Endothelial cell of hepatic sinusoid (primary cell): ENCODE data around the gene TMEM107.

Source experiments
- in situ Hi-C: cut with HindIII; loops from 2 replicates; pipeline ENCODE4 v1.10.0; 2017; ENCODE audit warnings: low sequenced_read_pairs

Gene TMEM107

DNA sequence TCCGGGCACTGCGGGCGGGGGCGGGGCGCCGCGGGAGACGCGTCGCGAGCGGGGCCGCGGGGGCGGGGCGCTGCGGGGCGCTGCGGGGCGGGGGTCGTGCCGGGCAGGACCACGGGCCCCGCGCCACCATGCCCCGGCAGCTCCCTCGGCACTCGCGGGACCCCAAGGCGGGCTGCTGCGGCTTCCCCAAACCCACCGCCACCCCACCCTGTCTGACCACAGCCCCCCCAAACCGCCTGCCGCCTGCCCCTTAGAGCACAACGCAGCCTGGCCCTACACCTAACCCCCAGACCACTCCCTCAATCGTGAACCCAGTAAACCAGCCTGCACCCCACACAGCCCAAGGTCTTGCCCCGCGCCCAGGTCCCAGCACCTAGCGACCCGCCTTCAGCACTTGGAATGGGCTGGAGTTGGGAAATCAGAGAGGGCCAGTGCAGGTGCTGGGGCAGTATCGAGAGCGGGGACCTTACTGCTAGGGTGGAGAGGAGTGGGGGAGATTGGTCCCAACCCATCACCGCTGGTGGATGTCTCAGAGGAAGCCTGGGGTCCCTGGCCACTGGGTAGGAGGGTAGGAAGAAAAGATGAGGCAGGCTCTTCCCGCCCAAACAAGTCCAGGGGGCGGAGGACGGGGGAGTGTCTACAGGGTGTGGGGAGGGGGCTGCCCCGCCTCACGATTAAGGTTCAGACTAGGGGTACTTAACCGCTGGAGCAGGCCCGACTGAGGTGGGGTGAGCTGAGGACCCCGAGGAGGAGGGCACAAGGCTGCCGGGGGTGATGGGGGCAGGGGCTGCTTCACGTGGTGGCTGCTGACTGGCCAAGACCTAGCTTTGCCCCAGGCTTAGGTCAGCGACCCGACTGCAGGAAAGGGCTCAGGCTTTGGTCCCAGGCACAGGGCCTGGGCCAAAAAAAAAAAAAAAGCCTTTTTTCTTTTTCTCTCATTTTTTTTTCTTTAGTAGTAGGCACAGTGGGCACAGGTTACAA lies 12.9 kb downstream of the TMEM107 start:
- in situ Hi-C loops, result no loop called here

DNA sequence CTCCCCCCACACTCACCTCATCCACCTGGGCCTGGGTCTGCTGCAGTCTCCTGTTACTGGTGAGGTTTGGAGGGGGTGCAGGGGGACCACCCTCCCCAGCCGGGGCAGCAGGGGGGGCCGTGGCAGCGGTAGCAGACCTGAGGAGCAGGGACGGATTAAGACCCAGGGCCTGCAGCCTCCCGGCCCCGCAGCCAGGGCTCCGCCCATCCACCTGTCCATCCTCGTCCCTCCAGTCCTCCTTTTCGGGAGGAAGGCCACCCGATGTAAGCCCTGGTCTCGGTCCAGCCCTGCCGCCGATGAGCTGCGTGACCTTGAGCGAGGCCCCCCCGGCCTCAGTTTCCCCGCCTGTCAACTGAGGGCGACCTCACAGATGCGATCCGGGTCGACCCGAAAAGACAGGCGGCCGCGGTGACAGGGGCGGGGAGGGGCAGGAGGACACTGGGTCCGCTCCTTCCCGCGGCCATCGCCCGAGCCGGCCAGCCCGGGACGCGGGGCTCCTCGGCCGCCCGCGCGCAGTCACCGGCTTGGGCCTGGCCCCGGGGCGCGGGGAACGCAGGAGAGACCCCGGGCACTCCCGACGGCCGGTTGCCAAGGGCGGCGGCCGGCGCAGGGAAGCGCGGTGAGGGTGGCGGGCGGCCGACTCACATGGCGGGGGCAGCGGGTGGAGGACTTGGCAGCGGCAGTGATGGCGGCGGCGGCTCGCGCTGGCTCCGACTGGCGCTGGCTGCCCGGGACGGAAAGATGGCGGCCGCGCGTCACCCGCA lies 13.8 kb downstream of the TMEM107 start, which contains the start of gene VAMP2:
Gene VAMP2 (minus strand): TSS at position 716 of the 764 bp plus-strand sequence. CDS start 69 bp downstream, at position 647.
- in situ Hi-C loops, result no loop called here

DNA sequence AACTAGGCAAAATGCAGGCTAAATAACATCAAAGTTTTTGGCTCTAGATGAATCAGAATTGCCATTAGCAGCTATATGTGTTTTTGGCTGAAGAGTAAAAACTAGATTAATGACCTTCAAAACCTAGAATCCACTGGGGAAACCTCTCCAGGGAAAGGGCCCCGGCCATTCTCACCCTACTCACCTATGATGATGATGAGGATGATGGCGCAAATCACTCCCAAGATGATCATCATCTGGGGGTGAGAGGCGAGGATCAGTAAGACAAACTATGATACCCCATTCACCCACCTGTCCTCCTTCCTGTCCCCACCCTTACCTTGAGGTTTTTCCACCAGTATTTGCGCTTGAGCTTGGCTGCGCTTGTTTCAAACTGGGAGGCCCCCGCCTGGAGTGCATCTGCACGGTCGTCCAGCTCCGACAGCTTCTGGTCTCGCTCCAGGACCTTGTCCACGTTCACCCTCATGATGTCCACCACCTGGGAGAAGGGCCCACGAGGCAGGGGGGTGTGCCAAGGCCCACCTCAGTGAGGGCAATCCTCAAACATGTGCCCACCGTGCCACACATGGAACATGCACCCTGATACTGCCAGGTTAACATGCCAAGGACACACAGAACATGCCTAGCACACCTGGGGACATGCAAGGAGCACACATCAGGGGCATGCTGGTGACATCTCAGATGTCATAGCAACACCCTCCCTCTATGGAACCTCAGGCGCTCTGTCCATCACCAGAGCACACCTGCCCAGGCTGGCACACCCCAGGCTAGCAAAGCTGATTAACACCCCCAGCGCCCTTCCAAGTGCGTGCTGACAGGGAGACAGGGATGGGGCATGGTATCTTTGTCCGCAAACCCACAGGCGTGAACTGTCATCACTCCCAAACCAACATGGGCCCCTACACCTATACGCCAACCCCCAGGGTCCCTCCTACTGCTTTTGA lies 14.6 kb downstream of the TMEM107 start:
- in situ Hi-C loops, result no loop called here

DNA sequence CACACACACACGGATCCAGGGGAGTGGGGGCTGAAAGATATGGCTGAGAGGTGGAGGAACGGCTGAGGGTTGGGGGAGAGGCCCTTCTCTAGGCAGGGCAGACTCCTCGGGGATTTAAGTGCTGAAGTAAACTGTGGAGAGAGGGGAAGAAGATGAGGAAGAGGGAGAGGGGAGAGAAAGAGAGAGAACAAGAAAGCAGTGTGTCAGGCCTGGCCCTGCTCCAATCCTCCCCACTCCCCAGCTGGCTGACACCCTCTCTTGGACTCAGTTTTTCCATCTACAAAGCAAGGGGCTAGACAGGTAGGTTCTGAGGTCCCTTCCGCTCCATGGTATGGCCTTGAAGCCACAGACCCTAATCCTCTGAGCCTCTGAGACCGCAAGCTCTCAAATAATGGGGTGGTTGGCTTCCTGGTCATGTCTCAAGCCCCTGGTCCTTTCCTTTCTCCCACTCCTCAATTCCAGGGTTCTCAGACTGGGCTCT lies 15.4 kb downstream of the TMEM107 start:
- in situ Hi-C loops, result no loop called here

DNA sequence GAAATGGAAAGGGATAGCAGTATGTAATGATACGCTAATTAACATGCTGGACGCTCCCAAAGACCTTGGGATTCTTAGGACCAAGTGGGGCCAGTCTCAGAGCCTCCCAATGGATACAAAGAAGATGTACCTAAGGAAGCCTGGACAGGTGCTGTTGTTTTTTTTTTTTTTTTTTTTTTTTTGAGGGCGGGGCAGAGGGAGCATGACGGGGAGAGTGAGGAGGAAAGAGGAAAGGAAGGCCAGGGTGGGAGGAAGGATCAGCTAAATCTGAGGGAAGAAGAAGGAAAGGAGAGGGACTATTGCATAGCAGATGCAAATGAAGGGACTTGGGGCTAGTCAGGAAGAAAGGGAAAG lies 16.0 kb downstream of the TMEM107 start:
- in situ Hi-C loops, result no loop called here

DNA sequence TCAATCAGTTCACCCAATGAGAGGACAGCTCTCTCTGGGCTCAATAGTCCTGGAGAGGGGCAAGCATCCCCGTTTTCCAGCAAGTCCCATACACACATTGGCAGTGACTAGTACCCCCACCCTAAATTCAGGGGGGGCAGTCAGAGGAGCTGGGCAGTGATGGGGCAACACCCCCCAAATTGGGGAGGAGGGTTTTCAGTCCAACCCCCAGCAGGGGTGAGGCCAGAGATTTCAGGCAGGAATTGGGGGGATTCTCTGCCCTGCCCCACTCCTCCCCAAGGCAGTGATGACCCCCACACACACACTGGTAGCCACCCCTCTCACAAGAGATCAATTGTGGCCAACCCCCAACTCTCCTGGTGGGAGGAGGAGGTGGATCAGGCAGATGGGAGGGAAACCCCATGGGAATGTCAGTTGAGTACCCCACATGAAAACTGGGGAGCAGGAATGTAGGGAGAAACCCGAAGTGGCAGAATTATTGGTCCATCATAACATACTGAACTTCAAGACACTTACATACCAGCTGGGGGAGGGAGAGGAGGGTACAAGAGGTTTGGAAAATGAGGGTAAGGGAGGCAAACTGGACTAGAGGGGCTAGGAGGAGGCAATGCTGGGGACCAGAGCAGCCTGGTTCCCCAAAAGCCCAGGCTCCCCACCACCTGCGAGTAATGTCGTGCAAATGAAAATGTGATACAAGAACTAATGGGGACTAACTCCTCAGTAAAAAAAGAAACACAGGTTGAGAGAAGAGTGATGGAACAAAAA lies 16.5 kb downstream of the TMEM107 start:
- in situ Hi-C loops, result no loop called here

DNA sequence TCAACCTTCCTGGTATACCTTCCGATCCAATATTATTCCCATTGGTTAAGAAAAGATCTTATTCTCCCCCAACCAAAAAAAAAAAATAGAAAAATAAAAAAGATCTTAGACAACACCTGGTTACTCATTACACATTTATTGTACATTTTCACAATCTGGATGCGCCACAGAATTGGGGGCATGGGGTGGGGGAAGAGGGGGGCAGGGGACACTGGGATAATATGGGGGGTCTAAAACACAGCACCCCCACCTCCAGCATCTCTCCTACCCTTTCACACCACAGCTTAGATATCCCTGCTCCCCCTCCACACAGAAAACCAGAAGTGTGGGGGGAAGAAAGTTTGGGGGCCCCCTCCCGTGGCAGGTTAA lies 17.2 kb downstream of the TMEM107 start:
- in situ Hi-C loops, result no loop called here

DNA sequence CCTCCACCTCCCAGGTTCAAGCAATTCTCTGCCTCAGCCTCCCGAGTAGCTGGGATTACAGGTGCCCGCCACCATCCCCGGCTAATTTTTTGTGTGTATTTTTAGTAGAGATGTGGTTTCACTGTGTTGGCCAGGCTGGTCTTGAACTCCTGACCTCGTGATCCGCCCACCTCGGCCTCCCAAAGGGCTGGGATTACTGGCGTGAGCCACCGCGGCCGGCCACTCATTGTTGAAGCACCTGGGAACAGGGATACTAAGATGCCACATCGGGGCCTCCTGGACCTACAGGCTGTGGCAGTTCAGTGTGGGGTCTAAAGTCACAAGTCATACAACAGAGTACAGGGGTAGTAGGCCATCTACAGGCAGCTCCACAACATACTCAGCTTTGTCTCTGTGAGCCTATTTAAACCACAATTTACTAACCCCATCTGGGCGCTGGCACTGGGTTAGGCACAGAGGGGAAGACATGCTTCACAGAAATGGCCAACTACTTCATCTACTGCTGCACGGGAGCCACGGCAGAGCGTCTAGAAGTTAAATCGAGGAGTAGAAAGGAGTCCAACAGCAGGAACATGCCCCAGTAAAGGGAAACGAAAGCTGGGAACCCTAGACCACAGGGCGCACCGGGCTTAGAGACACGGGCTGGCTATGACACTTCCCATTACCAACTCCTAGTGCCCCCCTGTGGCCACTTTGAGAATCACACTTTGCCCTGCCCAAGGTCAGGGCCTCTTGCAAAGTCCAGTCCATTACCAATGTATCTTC lies 17.7 kb downstream of the TMEM107 start:
- in situ Hi-C loops, result no loop called here

DNA sequence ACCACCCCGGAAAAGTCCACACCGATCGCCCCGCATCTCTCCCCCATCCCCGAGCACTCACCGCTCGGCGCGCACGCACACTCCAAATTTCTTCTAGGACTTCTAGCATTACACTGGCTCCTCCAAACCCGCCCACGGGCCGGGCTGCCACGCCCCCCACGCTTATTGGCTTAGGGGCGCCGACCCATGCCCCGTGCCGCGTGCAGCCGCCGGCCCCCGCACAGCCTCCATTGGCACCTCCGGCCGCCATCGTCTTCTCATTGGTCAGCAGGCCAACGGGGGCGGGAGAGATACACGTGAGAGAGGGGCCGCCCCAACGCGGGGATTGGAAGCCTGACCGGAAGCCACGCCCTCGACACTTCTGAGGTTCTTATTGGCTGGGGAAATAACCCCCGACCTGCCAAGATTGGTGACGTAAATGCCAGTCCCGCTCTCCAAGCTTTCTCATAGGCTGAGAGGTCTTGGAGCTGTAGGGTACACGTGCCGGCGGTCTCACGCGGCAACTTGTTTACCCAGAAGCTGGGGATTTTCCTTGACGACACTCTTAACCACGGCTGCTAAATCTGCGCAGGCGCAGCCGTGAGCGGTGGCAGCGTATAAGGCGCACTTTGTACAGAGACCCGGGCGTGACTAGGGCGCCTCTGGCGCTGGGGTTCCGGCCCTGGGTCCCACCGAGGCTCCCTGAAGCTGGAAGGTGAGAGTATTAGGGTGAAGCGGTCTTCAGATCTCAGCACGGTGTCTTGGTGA lies 19.8 kb downstream of the TMEM107 start:
- in situ Hi-C loops, result no loop called here

DNA sequence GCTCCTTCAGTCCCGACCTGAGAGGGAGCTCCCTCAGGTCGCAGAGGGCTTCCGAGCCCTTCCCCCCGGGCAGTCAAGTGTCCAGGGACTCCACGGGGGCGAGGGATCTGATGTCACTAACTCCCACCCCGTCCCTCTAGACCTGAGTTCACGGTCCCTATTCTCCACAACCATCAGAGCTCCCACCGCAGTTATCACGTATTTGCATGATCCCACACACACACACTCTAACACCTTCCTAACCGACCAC lies 20.3 kb downstream of the TMEM107 start:
- in situ Hi-C loops, result no loop called here

DNA sequence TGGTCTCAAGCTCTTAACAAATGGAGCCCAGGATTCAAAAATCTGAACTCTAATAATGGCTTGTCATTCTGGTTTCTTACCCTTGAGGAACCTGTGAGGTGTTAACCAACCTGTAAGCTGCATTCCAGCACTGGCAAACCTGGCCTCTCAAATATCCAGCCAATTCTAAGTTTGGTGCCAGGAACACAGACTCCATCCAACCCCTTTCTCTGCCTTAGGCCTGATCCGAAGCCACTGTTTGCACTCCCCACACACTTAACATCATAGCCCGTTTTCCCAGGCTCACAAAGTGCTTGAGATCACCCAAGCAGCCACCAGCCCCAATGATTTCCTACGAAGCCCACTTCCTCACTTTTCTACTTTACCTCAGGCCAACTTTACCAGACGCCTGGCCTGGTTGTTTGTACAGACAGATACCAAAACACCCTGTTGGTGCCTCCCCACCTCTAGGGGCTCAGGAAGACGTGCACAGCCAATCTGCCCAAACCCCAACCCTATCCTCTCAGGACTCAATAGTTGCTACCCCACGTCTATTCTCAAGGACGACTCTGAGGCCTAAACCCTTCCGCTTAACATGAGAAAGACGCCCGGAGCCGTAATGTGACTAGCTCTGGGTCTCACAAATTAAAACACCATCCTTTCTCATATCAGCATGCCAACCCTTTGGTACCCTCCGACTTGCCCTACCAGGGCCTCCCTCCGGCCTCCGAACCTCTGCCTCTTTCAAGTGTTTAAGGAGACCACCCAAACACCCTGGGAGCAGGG lies 20.8 kb downstream of the TMEM107 start:
- in situ Hi-C loops, result no loop called here

DNA sequence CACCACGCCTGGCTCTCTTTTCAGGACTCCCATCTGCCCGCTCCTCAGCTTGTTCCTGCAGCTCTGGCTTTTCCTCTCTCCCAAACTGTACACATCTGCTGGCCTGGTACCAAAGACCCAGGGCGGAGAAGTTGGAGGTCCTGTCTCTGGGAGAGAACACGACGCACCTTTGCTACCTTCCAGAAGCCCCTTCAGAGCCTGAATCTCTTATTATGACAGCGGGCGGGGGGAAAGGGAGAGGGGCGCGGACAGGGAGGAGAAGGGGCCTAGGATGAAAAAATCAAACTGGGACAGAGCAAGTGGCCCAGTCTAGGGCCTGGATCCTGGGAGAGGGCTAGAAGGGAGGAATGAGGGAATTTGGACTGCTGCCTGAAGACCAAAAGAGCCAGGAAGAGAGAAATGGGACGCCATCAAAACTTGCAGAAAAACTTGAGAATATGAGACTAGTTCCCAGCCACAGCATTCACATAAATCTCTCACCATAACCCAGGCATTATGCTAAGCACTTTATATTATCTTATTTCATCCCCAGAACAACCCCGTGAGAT lies 21.5 kb downstream of the TMEM107 start:
- in situ Hi-C loops, result no loop called here

DNA sequence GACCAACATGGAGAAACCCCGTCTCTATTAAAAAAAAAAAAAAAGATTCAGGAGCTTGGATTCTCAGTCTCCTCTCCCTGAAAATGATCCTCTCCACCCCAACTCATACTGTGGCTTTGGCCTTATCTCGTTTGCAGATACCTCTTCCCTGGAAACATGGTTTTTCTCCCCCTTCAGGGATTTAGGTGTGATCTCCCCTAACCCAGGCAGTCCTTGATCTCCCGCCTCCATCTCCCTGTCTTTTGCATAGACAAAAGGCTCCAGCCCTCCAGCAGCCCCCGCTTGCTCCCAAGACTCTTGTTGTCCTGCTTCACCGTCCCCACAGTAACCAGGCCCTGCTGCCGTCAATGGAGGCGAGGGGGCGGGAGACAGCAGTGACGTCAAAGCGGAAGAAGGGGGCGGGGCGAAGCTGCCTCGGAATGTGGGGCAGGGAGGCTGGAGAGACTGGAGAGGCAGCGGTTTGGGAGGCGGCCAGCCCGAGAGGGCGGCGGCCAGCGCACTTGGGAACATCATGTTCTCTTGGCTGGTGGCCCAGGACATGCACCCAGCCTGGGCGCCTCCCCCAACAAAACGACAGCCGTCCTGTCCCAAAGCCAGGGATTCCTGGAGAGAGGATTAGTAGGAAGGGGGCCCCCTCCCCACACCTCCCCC lies 22.1 kb downstream of the TMEM107 start:
- in situ Hi-C loops, result no loop called here

DNA sequence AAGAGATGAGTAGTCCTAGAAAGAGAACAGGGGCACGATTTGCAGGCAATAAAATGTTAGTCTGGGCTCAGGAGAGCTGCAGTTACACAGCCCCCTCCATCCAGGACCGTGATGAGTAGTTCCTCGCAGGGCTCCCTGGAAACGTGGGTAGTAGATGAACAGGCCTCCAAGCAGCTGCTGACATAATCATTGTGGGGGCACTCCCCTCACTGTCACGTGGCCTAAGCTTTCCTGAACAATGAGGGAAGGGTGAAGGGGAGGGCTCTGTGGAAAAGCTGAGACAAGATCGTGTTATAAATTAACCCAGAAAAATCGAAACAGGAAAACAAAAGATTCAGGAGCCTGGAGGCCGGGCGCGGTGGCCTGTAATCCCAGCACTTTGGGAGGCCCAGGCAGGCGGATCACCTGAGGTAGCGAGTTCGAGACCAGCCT lies 22.6 kb downstream of the TMEM107 start:
- in situ Hi-C loops, result no loop called here

DNA sequence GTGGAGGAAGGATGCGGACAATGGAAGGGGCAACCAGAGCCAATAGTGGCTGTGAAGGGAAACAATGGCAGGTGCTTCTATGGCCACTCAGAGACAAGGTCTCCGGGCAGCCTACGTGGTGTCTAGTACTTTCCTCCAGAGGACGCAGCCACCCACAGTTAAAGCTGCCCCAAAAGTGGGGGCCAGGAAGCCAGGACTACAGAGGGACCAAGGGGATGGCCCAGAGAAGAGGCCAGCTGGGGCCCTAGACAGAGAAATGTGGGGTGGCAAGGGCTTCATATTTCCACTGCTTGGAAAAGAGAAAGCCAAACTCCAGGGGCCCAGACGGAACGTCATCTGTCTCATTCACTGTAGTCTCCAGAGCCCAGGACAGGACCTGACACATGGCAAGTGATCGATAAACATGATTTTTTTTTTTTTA lies 23.1 kb downstream of the TMEM107 start:
- in situ Hi-C loops, result no loop called here

DNA sequence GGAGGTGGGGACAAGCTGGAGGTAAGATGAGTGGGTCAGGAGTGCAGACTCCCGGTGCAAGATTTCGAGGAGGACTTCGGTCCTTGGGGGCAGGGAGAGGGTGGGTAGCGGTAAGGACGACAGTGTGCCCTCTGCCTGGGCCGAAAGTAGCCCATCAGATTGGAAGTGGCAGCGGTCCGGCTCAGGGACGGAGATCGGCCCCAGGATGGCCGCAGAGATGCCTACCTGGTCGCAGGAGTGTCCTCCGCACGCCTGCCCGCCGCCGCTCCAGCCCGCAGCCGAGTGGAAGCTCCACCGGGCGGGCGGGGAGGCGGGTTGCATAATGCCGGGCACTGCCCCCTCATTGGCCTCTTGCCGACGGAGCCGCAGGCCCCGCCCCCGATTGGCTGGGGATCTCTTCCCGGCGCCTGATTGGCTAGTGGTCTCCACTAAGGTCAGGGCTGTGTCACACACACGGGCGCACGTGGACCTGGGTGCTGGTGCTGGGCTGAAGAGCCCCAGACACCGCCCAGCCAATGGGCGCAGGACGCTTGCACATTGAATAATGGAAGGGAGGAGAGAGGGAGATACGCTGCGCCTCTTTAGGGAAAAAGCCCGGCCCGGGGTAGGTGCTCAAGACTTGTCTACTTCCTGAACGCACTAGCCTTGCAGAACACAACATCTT lies 23.9 kb downstream of the TMEM107 start, which contains the start of gene PER1:
Gene PER1 (minus strand): TSS at position 293 of the 664 bp plus-strand sequence. CDS start 1,698 bp downstream, outside the sequence.
- in situ Hi-C loops, result no loop called here
